SU-DHL-6 (cell line): ENCODE results near the gene VANGL2.

Source experiments
- H2AFZ ChIP-seq: fragments of 200-600 bp; sonication (generic); 2 replicates; pipeline ENCODE4 v1.6.1; 2014; ENCODE audit warnings: low read depth, mild to moderate bottlenecking, moderate library complexity, mixed read lengths, antibody characterized with exemption, low read length; ENCODE audit not compliant: severe bottlenecking
- H3F3A ChIP-seq: fragments of 200-600 bp; shearing (Covaris generic); 2 replicates; pipeline ENCODE4 v1.6.0; 2016; ENCODE audit warnings: antibody characterized with exemption, mild to moderate bottlenecking; ENCODE audit not compliant: insufficient read depth
- H3K27ac ChIP-seq: fragments of 200-600 bp; sonication (generic); 2 replicates; pipeline ENCODE4 v1.5.1; 2016; ENCODE audit warnings: low read depth, mild to moderate bottlenecking, low read length, moderate library complexity, mixed read lengths
- H3K27me3 ChIP-seq: fragments of 200-600 bp; sonication (generic), shearing (Covaris generic); 2 replicates; pipeline ENCODE4 v1.6.0; 2014; ENCODE audit warnings: mild to moderate bottlenecking, low read length
- H3K36me3 ChIP-seq: fragments of 200-600 bp; sonication (generic); 2 replicates; pipeline ENCODE4 v1.6.1; 2014; ENCODE audit warnings: mild to moderate bottlenecking, low read length, mixed read lengths
- H3K4me2 ChIP-seq: fragments of 300-600, 200-600 bp; shearing (Covaris generic), sonication (generic); 2 replicates; pipeline ENCODE4 v1.6.0; 2014; ENCODE audit warnings: low read length, low read depth, mild to moderate bottlenecking; ENCODE audit not compliant: poor library complexity, severe bottlenecking
- H3K4me3 ChIP-seq: fragments of 200-600 bp; sonication (generic); 2 replicates; pipeline ENCODE4 v1.5.1; 2014; ENCODE audit warnings: antibody characterized with exemption, low read length, mild to moderate bottlenecking, mixed read lengths; ENCODE audit not compliant: insufficient read depth, poor library complexity, severe bottlenecking
- H3K79me2 ChIP-seq: fragments of 200-600 bp; sonication (generic); 2 replicates; pipeline ENCODE4 v1.6.1; 2014; ENCODE audit warnings: mild to moderate bottlenecking, low read length, moderate library complexity; ENCODE audit not compliant: insufficient read depth
- H3K9ac ChIP-seq: fragments of 200-600 bp; sonication (generic); 2 replicates; pipeline ENCODE4 v1.7.0; 2014; ENCODE audit warnings: mild to moderate bottlenecking, low read length
- H3K9me2 ChIP-seq: fragments of 200-600 bp; sonication (generic); replicated peaks from 2 replicates; pipeline ENCODE4 v1.6.1; 2014; ENCODE audit warnings: low read length; ENCODE audit not compliant: insufficient read depth
- H3K9me3 ChIP-seq: fragments of 200-600 bp; sonication (generic); 2 replicates; pipeline ENCODE4 v1.6.1; 2014; ENCODE audit warnings: low read length, mixed read lengths; ENCODE audit not compliant: insufficient read depth
- H4K20me1 ChIP-seq: fragments of 200-600 bp; sonication (generic); 2 replicates; pipeline ENCODE4 v1.6.1; 2014; ENCODE audit warnings: low read depth, mild to moderate bottlenecking, antibody characterized with exemption, low read length, moderate library complexity, mixed read lengths
- CTCF ChIP-seq: fragments of 200-600 bp; sonication (generic); IDR thresholded peaks from one replicate; pipeline ENCODE4 v1.5.1; 2017; ENCODE audit warnings: antibody characterized with exemption, mild to moderate bottlenecking, low read length, moderate library complexity; ENCODE audit not compliant: insufficient read depth, poor library complexity, severe bottlenecking
- EZH2phosphoT487 ChIP-seq: fragments of 200-600 bp; sonication (generic), shearing (Covaris generic); conservative IDR thresholded peaks from 2 replicates; pipeline ENCODE4 v1.6.1; 2018; ENCODE audit warnings: mild to moderate bottlenecking, antibody characterized with exemption, low read length, moderate library complexity, mixed read lengths

Gene VANGL2

GRCh38 chr1:160353223-160353622 lies 47.1 kb upstream of the VANGL2 start:
- TF ChIP-seq EZH2phosphoT487: no peak
- no peak for TF ChIP-seq CTCF
- no peaks in the 10 kb centered on the region for H4K20me1 ChIP-seq
- H3F3A ChIP-seq: no peaks in the 10 kb centered on the region
- H3K9me2 ChIP-seq: no peaks in the 10 kb centered on the region
- H2AFZ ChIP-seq: no peak overlapping the region
- H3K4me2 ChIP-seq: no peak overlapping the region
- no peak overlapping the region for H3K9ac ChIP-seq
- no peak overlapping the region for H3K4me3 ChIP-seq
- H3K27ac ChIP-seq: no peak overlapping the region
- no peaks in the 10 kb centered on the region for H3K79me2 ChIP-seq
- H3K36me3 ChIP-seq: peaks cover 21% of the 10 kb centered on the region
- no peaks in the 10 kb centered on the region for H3K27me3 ChIP-seq
- no peaks in the 10 kb centered on the region for H3K9me3 ChIP-seq

- Histone ChIP-seq H3K9me3 (no peaks in the 10 kb centered on the region), H3K27me3 (no peaks in the 10 kb centered on the region), H3F3A (no peaks in the 10 kb centered on the region), H3K9ac (no peak overlapping the region), H3K27ac (no peak overlapping the region), H3K36me3 (peaks cover 21% of the 10 kb centered on the region), H3K4me2 (no peak overlapping the region), H4K20me1 (no peaks in the 10 kb centered on the region), H3K79me2 (no peaks in the 10 kb centered on the region), H3K9me2 (no peaks in the 10 kb centered on the region), H2AFZ (no peak overlapping the region), H3K4me3 (no peak overlapping the region)
- TF ChIP-seq CTCF (peak; percentile 44), EZH2phosphoT487 (no peak)
These were observed 45.9 kb upstream of the VANGL2 start for GRCh38 chr1:160354388-160354985.

- Histone ChIP-seq H3K9me3 (no peaks in the 10 kb centered on the region), H3K36me3 (peaks cover 13% of the 10 kb centered on the region), H3F3A (no peaks in the 10 kb centered on the region), H3K27me3 (no peaks in the 10 kb centered on the region), H3K27ac (no peak overlapping the region), H3K4me2 (no peak overlapping the region), H3K4me3 (no peak overlapping the region), H4K20me1 (no peaks in the 10 kb centered on the region), H3K9ac (no peak overlapping the region), H3K9me2 (no peaks in the 10 kb centered on the region), H3K79me2 (no peaks in the 10 kb centered on the region), H2AFZ (no peak overlapping the region)
- TF ChIP-seq EZH2phosphoT487: no peak
- TF ChIP-seq CTCF: no peak
These were observed 42.9 kb upstream of the VANGL2 start for GRCh38 chr1:160357286-160358002.
